Measurements from ENCODE around the gene SSH2.

SSH2 gene

GRCh38 chr17:29753845-29754439 lies 176.1 kb downstream of the SSH2 start:
- no peak for DNase-seq (ENCODE audit: low read depth)
- H3K4me3 ChIP-seq (ENCODE audit: low read depth, low read length), result no peak overlapping the region
- no peak for TF ChIP-seq CTCF (conservative IDR thresholded peaks at IDR 0.05; ENCODE audit: low read depth, low read length)

- no peak overlapping the region for H3K4me3 ChIP-seq (ENCODE audit: low read depth, low read length)
- no peak for DNase-seq (ENCODE audit: low read depth)
- TF ChIP-seq CTCF (conservative IDR thresholded peaks at IDR 0.05; ENCODE audit: low read depth, low read length), result no peak
Observed at GRCh38 chr17:29749045-29749825, 180.8 kb downstream of the SSH2 start.

- no peak for TF ChIP-seq CTCF (conservative IDR thresholded peaks at IDR 0.05; ENCODE audit: low read depth, low read length)
- no peak overlapping the region for H3K4me3 ChIP-seq (ENCODE audit: low read depth, low read length)
- no peak for DNase-seq (ENCODE audit: low read depth)
Observed at GRCh38 chr17:29748400-29748799, 181.6 kb downstream of the SSH2 start.

GRCh38 chr17:29747660-29748059 lies 182.4 kb downstream of the SSH2 start:
- TF ChIP-seq CTCF (conservative IDR thresholded peaks at IDR 0.05; ENCODE audit: low read depth, low read length), result no peak
- DNase-seq (ENCODE audit: low read depth), result no peak
- no peak overlapping the region for H3K4me3 ChIP-seq (ENCODE audit: low read depth, low read length)

DNA sequence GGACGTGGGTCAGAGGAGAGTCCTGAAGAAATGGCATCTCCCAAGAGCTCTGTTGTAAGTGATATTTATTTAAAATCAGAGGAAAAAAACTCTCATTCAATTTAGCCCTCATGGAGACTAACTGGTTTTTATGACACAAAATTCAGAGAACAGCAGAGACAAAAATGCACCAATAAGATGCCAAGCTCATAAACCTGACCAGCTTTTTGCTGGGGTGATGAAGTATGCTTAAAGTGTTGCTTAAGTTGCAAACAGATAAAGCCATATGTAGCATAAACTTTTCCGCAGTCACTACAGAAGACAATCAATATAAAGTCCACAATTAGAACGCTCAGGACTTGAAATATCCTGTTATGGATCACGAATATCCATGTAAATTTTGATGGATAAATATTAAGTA lies 183.4 kb downstream of the SSH2 start:
- H3K4me3 ChIP-seq (ENCODE audit: low read depth, low read length), result no peak overlapping the region
- TF ChIP-seq CTCF (conservative IDR thresholded peaks at IDR 0.05; ENCODE audit: low read depth, low read length), result no peak
- no peak for DNase-seq (ENCODE audit: low read depth)

DNA sequence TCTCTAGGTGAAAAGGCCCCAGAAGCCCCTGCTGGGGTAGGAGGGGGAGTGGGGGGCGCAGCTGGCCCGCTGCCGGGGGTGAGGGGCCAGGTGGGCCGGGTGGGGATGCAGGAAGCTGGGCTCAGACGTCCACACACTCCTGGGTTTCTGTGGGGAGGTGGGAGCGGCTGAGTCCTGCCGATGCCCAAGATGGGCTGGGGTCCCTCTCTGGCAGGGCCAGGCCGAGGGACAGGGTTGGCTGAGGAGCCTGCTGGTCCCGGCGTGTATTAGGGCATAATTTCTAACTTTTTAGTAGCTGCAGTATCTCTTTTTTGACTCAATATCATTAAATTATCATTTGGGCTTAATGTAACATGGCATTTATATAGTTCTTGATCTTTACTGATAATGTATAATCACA lies 185.9 kb downstream of the SSH2 start:
- no peak overlapping the region for H3K4me3 ChIP-seq (ENCODE audit: low read depth, low read length)
- no peak for TF ChIP-seq CTCF (conservative IDR thresholded peaks at IDR 0.05; ENCODE audit: low read depth, low read length)
- no peak for DNase-seq (ENCODE audit: low read depth)

GRCh38 chr17:29742210-29742513 lies 187.9 kb downstream of the SSH2 start:
- DNase-seq (ENCODE audit: low read depth), result no peak

More at GRCh38 chr17:29742210-29742513, 187.9 kb downstream of the SSH2 start:
- H3K4me3 ChIP-seq (ENCODE audit: low read depth, low read length), result no peak overlapping the region
- no peak for TF ChIP-seq CTCF (conservative IDR thresholded peaks at IDR 0.05; ENCODE audit: low read depth, low read length)

Data from choroid plexus epithelial cell (primary cell).